IMR-90 (cell line): Measurements from ENCODE around the gene PLEKHB2.

Experiments
- CTCF ChIP-seq: conservative IDR thresholded peaks from 2 replicates; pipeline ENCODE4 v1.5.1; 2012; ENCODE audit warnings: mild to moderate bottlenecking, low read depth, low read length, improper control_type of control experiment
- POLR2A ChIP-seq: IDR thresholded peaks from 2 replicates; pipeline ENCODE4 v1.6.1; 2012; ENCODE audit warnings: mild to moderate bottlenecking, low read depth, low read length
- RAD21 ChIP-seq: IDR thresholded peaks from 2 replicates; pipeline ENCODE4 v1.6.1; 2012; ENCODE audit warnings: low read length, improper control_type of control experiment
- RCOR1 ChIP-seq: IDR thresholded peaks from 2 replicates; pipeline ENCODE4 v1.6.1; 2012; ENCODE audit warnings: mild to moderate bottlenecking, low read length, improper control_type of control experiment; ENCODE audit not compliant: insufficient replicate concordance
- RFX5 ChIP-seq: IDR thresholded peaks from 2 replicates; pipeline ENCODE4 v1.8.0; 2012; ENCODE audit warnings: low read depth, mild to moderate bottlenecking, low read length, moderate library complexity
- SMC3 ChIP-seq: fragments of 150-350 bp; IDR thresholded peaks from 2 replicates; pipeline ENCODE4 v1.6.1; 2016; ENCODE audit warnings: low read depth, mild to moderate bottlenecking, antibody characterized with exemption, low read length, moderate library complexity
- USF2 ChIP-seq: fragments of 150-350 bp; IDR thresholded peaks from 2 replicates; pipeline ENCODE4 v1.6.1; 2017; ENCODE audit warnings: mild to moderate bottlenecking, antibody characterized with exemption, low read length, low read depth

- no peak for TF ChIP-seq CTCF
- TF ChIP-seq USF2: no peak
- TF ChIP-seq POLR2A: no peak
- no peak for TF ChIP-seq RCOR1
- no peak for TF ChIP-seq RAD21
- TF ChIP-seq RFX5: no peak
- TF ChIP-seq SMC3: no peak
These were observed 28.4 kb upstream of the PLEKHB2 start for GRCh38 chr2:131076707-131077106.
